Myometrial cell (primary cell): ENCODE measurements around the gene RNU1-3. TPM values are rescaled to one million over a fixed set of nuclear protein-coding genes. Genes with fewer than 3 reads are reported as not detected.

Source experiments
- total RNA-seq: library from RNA; depleted of rRNA; stranded (reverse); fragments of >200 nt; gene quantifications from 2 replicates; pipeline ENCODE4 v1.2.3, GENCODE V29; 2015

Gene RNU1-3
- total RNA-seq = not detected in 2 replicates

DNA sequence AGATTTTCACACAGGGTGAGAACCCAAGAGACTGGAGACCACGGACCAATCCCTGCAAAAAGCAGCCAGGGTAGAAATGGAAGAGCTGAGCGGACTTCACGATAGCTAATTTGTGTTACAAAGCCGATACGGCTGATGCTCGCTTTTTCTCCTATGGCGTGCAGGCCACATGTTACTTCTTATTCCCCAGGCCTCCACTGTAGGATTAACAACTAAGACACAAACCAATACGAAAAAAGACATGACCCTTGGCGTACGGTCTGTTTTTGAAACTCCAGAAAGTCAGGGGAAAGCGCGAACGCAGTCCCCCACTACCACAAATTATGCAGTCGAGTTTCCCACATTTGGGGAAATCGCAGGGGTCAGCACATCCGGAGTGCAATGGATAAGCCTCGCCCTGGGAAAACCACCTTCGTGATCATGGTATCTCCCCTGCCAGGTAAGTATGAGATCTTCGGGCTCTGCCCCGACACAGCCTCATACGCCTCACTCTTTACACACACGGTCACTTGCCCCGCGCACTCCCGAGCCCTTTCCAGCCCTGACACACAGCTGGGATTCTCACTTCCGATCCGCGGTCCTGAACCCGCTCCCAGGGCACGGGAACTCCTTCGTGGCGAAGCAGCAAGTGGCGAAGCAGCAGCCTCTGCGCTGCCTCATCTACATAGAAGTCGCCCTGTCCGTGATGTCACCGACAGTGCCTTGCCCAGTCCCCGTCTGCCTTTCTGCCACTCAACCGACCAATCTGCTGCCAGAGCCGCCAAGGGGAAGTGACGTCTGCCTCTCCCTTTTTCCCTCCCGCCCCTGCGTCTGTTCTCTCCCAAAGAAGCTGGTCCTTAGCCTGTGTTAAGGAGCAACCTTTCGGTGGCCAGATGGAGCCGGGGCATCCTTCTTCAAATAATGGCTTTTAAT, at the start of gene RNU1-3:
Gene RNU1-3, minus strand, starts transcription at position 447 of the 912 bp plus-strand sequence.

Other genes starting within 250 kb of the RNU1-3 start
- gene SPATA21, start 229.5 kb downstream of the RNU1-3 start, total RNA-seq = not detected in 2 replicates
- 112 and 127 TPM in 2 replicates for gene NECAP2, start 226.2 kb downstream of the RNU1-3 start, total RNA-seq
- gene RNU1-1, start 152.7 kb downstream of the RNU1-3 start, total RNA-seq = not detected in 2 replicates
- gene NBPF1, start 53.4 kb downstream of the RNU1-3 start, total RNA-seq = 8.6 and 19.3 TPM in 2 replicates
- gene RNU1-4, start 73.6 kb upstream of the RNU1-3 start, total RNA-seq = not detected in 2 replicates
- not detected in 2 replicates for gene RNU1-2, start 229.0 kb upstream of the RNU1-3 start, total RNA-seq